Peyer's patch (tissue), 4 donors: Measurements from ENCODE around the gene LMF2.

Experiments used
- CTCF ChIP-seq, 6 experiments: fragments of 450-650 bp in 4 of 6; fragments of 200-600 bp in 2 of 6; sonication (generic) in 1 of 6; IDR thresholded peaks; one replicate each; pipeline ENCODE4 v1.5.1; 2017 to 2019; ENCODE audit warnings: antibody characterized with exemption in 6 of 6, mild to moderate bottlenecking in 3 of 6, moderate library complexity in 1 of 6
- POLR2A ChIP-seq, 2 donors: fragments of 450-650 bp; IDR thresholded peaks; one replicate each; pipeline ENCODE4 v1.5.1; 2017; ENCODE audit warnings: antibody characterized with exemption in 2 of 2, mild to moderate bottlenecking in 2 of 2, moderate library complexity in 2 of 2

DNA sequence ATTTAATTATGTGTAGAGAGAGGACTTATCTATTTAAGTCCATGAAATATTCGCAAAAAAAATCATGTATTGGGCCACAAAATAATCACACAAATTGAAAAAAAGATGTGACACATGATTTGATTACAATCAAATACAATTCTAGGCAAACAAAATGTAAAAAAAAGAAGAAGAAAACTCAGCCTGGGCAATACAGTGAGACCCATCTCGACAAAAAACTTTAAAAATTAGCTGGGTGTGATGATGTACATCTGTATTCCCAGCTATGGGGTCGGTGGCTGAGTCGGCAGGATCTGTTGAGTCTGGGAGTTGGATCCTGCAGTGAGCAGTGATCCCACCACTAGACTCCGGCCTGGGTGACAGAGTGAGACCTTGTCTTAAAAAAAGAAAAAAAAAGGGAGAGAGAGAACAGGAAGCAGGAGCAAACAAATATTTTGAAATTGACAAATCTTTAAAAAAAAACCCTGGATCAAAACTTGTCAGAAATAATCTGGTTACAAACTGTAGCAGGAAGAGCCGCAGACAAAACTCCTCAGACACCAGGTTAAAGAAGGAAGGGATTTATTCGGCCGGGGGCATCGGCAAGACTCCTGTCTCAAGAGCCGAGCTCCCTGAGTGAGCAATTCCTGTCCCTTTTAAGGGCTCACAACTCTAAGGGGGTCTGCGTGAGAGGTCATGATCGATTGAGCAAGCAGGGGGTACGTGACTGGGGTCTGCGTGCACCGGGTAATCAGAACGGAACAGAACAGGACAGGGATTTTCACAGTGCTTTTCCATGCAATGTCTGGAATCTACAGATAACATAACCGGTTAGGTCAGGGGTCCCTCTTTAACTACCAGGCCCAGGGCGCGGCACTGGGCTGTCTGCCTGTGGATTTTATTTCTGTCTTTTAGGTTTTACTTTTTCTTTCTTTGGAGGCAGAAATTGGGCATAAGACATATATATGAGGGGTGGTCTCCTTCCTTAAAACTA, 25.6 kb upstream of the LMF2 start:
- TF ChIP-seq POLR2A (IDR thresholded peaks at IDR 0.05) (no peak), CTCF (IDR thresholded peaks at IDR 0.05) (no peak)
